Fibroblast of lung (primary cell): ENCODE measurements around the gene DNAJC8.

Experiments
- CTCF ChIP-seq, 2 donors: IDR thresholded peaks in 1 of 2; conservative IDR thresholded peaks in 1 of 2; 1 replicate in 1 of 2; 2 replicates in 1 of 2; pipeline ENCODE4 v1.5.1; 2011 to 2012; ENCODE audit warnings: low read length in 2 of 2, control low read depth in 1 of 2, inconsistent platforms in 1 of 2, low read depth in 1 of 2, mild to moderate bottlenecking in 1 of 2
- EZH2 ChIP-seq: IDR thresholded peaks from 2 replicates; pipeline ENCODE4 v1.5.1; 2012; ENCODE audit warnings: low read length, control low read depth, mild to moderate bottlenecking; ENCODE audit errors: missing control alignments

- TF ChIP-seq EZH2 = no peak
- TF ChIP-seq CTCF (conservative IDR thresholded peaks at IDR 0.05 in 1 of 2, IDR thresholded peaks at IDR 0.05 in 1 of 2; ENCODE audit: low read depth in 1 of 2, low read length in 2 of 2) = no peak
Measured at GRCh38 chr1:28197682-28198415, 35.0 kb downstream of the DNAJC8 start.
